ENCODE results near the gene UGT1A7. TPM values are rescaled to one million over a fixed set of nuclear protein-coding genes. Genes with fewer than 3 reads are reported as not detected.

The UGT1A7 gene
- polyA plus RNA-seq, 10 donors, result not detected

- no peak for DNase-seq
Measured at GRCh38 chr2:233817361-233817911, 135.7 kb downstream of the UGT1A7 start.

- DNase-seq, result no peak
Measured at GRCh38 chr2:233817995-233818638, 136.4 kb downstream of the UGT1A7 start.

- no peak for DNase-seq
Measured at GRCh38 chr2:233818639-233819621, 137.2 kb downstream of the UGT1A7 start.

GRCh38 chr2:233819884-233820773 lies 138.4 kb downstream of the UGT1A7 start:
- DNase-seq, result no peak

GRCh38 chr2:233820774-233821105 lies 139.0 kb downstream of the UGT1A7 start:
- no peak for DNase-seq

GRCh38 chr2:233821196-233821595 lies 139.5 kb downstream of the UGT1A7 start:
- DNase-seq, result no peak

GRCh38 chr2:233821709-233822100 lies 140.0 kb downstream of the UGT1A7 start:
- DNase-seq, result no peak

GRCh38 chr2:233822101-233822771 lies 140.5 kb downstream of the UGT1A7 start:
- no peak for DNase-seq

Other genes starting within 250 kb of the UGT1A7 start
- gene USP40, start 115.1 kb upstream of the UGT1A7 start, polyA plus RNA-seq (ENCODE audit: insufficient read length in 10 of 10), result 10 to 100 TPM; 17.3 to 39.0 (median 22.3) TPM
- gene UGT1A8, start 64.3 kb upstream of the UGT1A7 start, polyA plus RNA-seq (ENCODE audit: insufficient read length in 10 of 10), result not detected
- gene UGT1A10, start 45.5 kb upstream of the UGT1A7 start, polyA plus RNA-seq (ENCODE audit: insufficient read length in 10 of 10), result not detected
- gene UGT1A9, start 10.0 kb upstream of the UGT1A7 start, polyA plus RNA-seq (ENCODE audit: insufficient read length in 10 of 10), result not detected
- gene UGT1A6, start 11.0 kb downstream of the UGT1A7 start, polyA plus RNA-seq (ENCODE audit: insufficient read length in 10 of 10), result under 1 TPM in 1 of 10 donors, not detected in 9; 0.26 TPM
- gene UGT1A5, start 31.0 kb downstream of the UGT1A7 start, polyA plus RNA-seq (ENCODE audit: insufficient read length in 10 of 10), result not detected
- not detected for gene UGT1A4, start 36.8 kb downstream of the UGT1A7 start, polyA plus RNA-seq (ENCODE audit: insufficient read length in 10 of 10)
- not detected for gene UGT1A3, start 47.1 kb downstream of the UGT1A7 start, polyA plus RNA-seq (ENCODE audit: insufficient read length in 10 of 10)
- under 1 TPM in 5 of 10 donors, not detected in 5; 0.04 to 0.12 (median 0.05) TPM for gene UGT1A1, start 78.4 kb downstream of the UGT1A7 start, polyA plus RNA-seq (ENCODE audit: insufficient read length in 10 of 10)
- under 1 TPM in 1 of 10 donors, not detected in 9; 0.18 TPM for gene MROH2A, start 96.4 kb downstream of the UGT1A7 start, polyA plus RNA-seq (ENCODE audit: insufficient read length in 10 of 10)
- 10 to 100 TPM in 6 of 10 donors, 1 to 10 TPM in 4; 9.2 to 16.1 (median 10.5) TPM for gene HJURP, start 172.6 kb downstream of the UGT1A7 start, polyA plus RNA-seq (ENCODE audit: insufficient read length in 10 of 10)
- gene TRPM8, start 235.5 kb downstream of the UGT1A7 start, polyA plus RNA-seq (ENCODE audit: insufficient read length in 10 of 10), result under 1 TPM in 3 of 10 donors, not detected in 7; 0.13 to 0.26 (median 0.21) TPM